GM12878 (cell line): ENCODE measurements around the gene C1QC. TPM values are rescaled to one million over a fixed set of nuclear protein-coding genes. Genes with fewer than 3 reads are reported as not detected.

Experiments used
- ATAC-seq: fragments of 200-7000 bp; cut with Tn5 transposase; 3 replicates; pipeline ENCODE4 v1.9.1; 2020; ENCODE audit warnings: mild to moderate bottlenecking, moderate library complexity
- BruUV-seq: library from RNA; stranded (reverse); fragments of 400-500 nt; replicated peaks from 2 replicates; lab custom pipeline; 2021; lab: Mats Ljungman, UMichigan
- CTCF ChIA-PET: fragments of 300-600 bp; sonication (Branson Sonifier 250); formaldehyde crosslinking; extraction: SDS; loops from one replicate; lab custom pipeline; 2021; ENCODE audit warnings: inconsistent platforms; lab: Yijun Ruan, JAX
- POLR2A ChIA-PET: fragments of 350-600 bp; formaldehyde crosslinking; extraction: SDS; loops from one replicate; lab custom pipeline; 2021; ENCODE audit warnings: inconsistent platforms; lab: Charles Lee
- RAD21 ChIA-PET: fragments of 300-600 bp; sonication (Branson Sonifier 250); formaldehyde crosslinking; loops from one replicate; lab custom pipeline; 2023; ENCODE audit warnings: antibody characterized with exemption; ENCODE audit not compliant: unreplicated experiment; lab: Charles Lee
- SMC1A ChIA-PET: fragments of 300-600 bp; sonication (Branson Sonifier 250); formaldehyde crosslinking; loops from one replicate; lab custom pipeline; 2023; ENCODE audit not compliant: unreplicated experiment, uncharacterized antibody; lab: Charles Lee
- DNase-seq: peaks from one replicate; pipeline ENCODE4 v3.0.0-alpha.2; 2011; ENCODE audit warnings: low read depth, low spot score
- FAIRE-seq: peaks from 3 replicates; lab custom pipeline; 2011; peaks lifted over from hg19 to GRCh38; lab: Jason Lieb, UNC
- H2AFZ ChIP-seq: 2 replicates; pipeline ENCODE4 v1.6.0; 2011; ENCODE audit warnings: low read depth, low read length, control low read depth; ENCODE audit not compliant: control insufficient read depth
- H3K27ac ChIP-seq: 2 replicates; pipeline ENCODE4 v1.5.1; 2011; ENCODE audit warnings: control low read depth; ENCODE audit not compliant: control insufficient read depth, insufficient read depth
- H3K27me3 ChIP-seq, 2 experiments: replicated peaks in 1 of 2; 2 replicates each; pipeline versions ENCODE4 v1.6.0 to v1.6.1; 2011; ENCODE audit warnings: low read length in 1 of 2; ENCODE audit not compliant: control insufficient read depth in 2 of 2, insufficient read depth in 2 of 2
- H3K36me3 ChIP-seq, 2 experiments: 2 replicates each; pipeline ENCODE4 v1.5.1; 2011; ENCODE audit warnings: low read length in 1 of 2; ENCODE audit not compliant: control insufficient read depth in 2 of 2, insufficient read depth in 2 of 2
- H3K4me1 ChIP-seq: 2 replicates; pipeline ENCODE4 v1.6.1; 2011; ENCODE audit warnings: mild to moderate bottlenecking, low read length, moderate library complexity, mixed read lengths; ENCODE audit not compliant: control insufficient read depth, insufficient read depth
- H3K4me2 ChIP-seq: 2 replicates; pipeline ENCODE4 v1.6.0; 2011; ENCODE audit warnings: control low read depth; ENCODE audit not compliant: control insufficient read depth, insufficient read depth
- H3K4me3 ChIP-seq: fragments of 200-600 bp; sonication (generic); 2 replicates; pipeline ENCODE4 v1.5.1; 2016
- H3K79me2 ChIP-seq: 2 replicates; pipeline ENCODE4 v1.6.0; 2011; ENCODE audit warnings: low read length; ENCODE audit not compliant: control insufficient read depth, insufficient read depth
- H3K9ac ChIP-seq: 2 replicates; pipeline ENCODE4 v1.8.0; 2011; ENCODE audit warnings: low read length, control low read depth, mixed read lengths; ENCODE audit not compliant: control insufficient read depth, insufficient read depth
- H3K9me3 ChIP-seq: replicated peaks from 3 replicates; pipeline ENCODE4 v1.5.1; 2011; ENCODE audit warnings: mild to moderate bottlenecking, low read length; ENCODE audit not compliant: control insufficient read depth, insufficient read depth
- H4K20me1 ChIP-seq: 2 replicates; pipeline ENCODE4 v1.6.0; 2011; ENCODE audit not compliant: control insufficient read depth, insufficient read depth
- PML ChIP-seq: IDR thresholded peaks from 2 replicates; pipeline ENCODE4 v1.6.1; 2012; ENCODE audit warnings: low read length, inconsistent platforms
- RB1 ChIP-seq: fragments of 450-650 bp; formaldehyde crosslinking; IDR thresholded peaks from 2 replicates; pipeline ENCODE4 v1.6.1; 2017; ENCODE audit warnings: mild to moderate bottlenecking, borderline replicate concordance
- RUNX3 ChIP-seq: IDR thresholded peaks from 2 replicates; pipeline ENCODE4 v1.6.1; 2012; ENCODE audit warnings: low read length, inconsistent platforms
- WGBS: methylation state at CpG from one replicate; pipeline ENCODE4 v1.1.6; 2016; ENCODE audit warnings: low lambda C conversion rate; ENCODE audit not compliant: insufficient replicate concordance, insufficient coverage; ENCODE audit errors: missing lambda C conversion rate; 5-methylcytosine and 5-hydroxymethylcytosine counted together
- in situ Hi-C: fragments of 300-500 bp; cut with MboI; formaldehyde crosslinking; loops from 9 replicates; pipeline ENCODE4 v1.14.3; 2018; ENCODE audit warnings: mixed read lengths
- intact Hi-C: fragments of 100-400 bp; cut with micrococcal nuclease; formaldehyde crosslinking; loops from one replicate; pipeline ENCODE4 v1.14.2; 2022; ENCODE audit not compliant: unreplicated experiment
- polyA plus RNA-seq, 11 experiments: library from polyadenylated mRNA; depleted of rRNA in 4 of 11; unstranded in 6 of 11; stranded (reverse) in 5 of 11; fragments of >200 nt; fragmentation: Nextera tagmentation in 4 of 11; fragmentation: Illumina TruSeq in 1 of 11; extraction: Ambion mirVana in 4 of 11; extraction: Trizol in 1 of 11; gene quantifications; 1 replicate in 1 of 11; 2 replicates in 10 of 11; pipeline versions ENCODE4 v1.2.1 to v1.2.3, GENCODE V29; 2011 to 2016; ENCODE audit warnings: inconsistent platforms in 2 of 11, missing spikeins in 2 of 11, low read depth in 1 of 11
- total RNA-seq, 4 experiments: library from RNA; depleted of rRNA in 3 of 4; stranded (reverse); fragments of >200 nt in 3 of 4; fragmentation: Illumina TruSeq in 1 of 4; extraction: Trizol in 1 of 4; gene quantifications; 2 replicates each; pipeline versions ENCODE4 v1.2.1 to v1.2.3, GENCODE V29; 2013 to 2021
- TF ChIP-seq, protein P1 (sequence below): fragments of 450-650 bp; IDR thresholded peaks from 2 replicates; pipeline ENCODE4 v1.6.1; 2017; ENCODE audit warnings: mild to moderate bottlenecking, low read depth, inconsistent platforms; ENCODE audit not compliant: poor library complexity, severe bottlenecking

C1QC gene
- total and polyA plus RNA-seq, 10 of the 15 experiments (the other 5 are each of a cell fraction or from before 2014, with no cell fraction given) = 0.74 TPM; not detected in 9

- no peaks in the 10 kb centered on the region; a peak in 1 of 4 replicates for H3K27me3 ChIP-seq
- no peak for ATAC-seq
- no peak for TF ChIP-seq RUNX3
- TF ChIP-seq PML = no peak
- TF ChIP-seq, protein P1, sequence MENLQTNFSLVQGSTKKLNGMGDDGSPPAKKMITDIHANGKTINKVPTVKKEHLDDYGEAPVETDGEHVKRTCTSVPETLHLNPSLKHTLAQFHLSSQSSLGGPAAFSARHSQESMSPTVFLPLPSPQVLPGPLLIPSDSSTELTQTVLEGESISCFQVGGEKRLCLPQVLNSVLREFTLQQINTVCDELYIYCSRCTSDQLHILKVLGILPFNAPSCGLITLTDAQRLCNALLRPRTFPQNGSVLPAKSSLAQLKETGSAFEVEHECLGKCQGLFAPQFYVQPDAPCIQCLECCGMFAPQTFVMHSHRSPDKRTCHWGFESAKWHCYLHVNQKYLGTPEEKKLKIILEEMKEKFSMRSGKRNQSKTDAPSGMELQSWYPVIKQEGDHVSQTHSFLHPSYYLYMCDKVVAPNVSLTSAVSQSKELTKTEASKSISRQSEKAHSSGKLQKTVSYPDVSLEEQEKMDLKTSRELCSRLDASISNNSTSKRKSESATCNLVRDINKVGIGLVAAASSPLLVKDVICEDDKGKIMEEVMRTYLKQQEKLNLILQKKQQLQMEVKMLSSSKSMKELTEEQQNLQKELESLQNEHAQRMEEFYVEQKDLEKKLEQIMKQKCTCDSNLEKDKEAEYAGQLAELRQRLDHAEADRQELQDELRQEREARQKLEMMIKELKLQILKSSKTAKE = no peak
- no peak for TF ChIP-seq RB1
- TF ChIP-seq, all 136 proteins: peak for 0
- CTCF ChIA-PET = interaction anchor here (5.5 kb wide), 1 partner anchor 220 kb away, joined by 77 read pairs; no protein-coding TSS in a partner anchor
- H3K4me3 ChIP-seq = no peak overlapping the region
- H3K36me3 ChIP-seq = no peaks in the 10 kb centered on the region
- no TSS peak for BruUV-seq
- H3K9me3 ChIP-seq = no peaks in the 10 kb centered on the region; the same call in 2 of the 3 replicates
- RAD21 ChIA-PET = no interaction called here
- WGBS = 49% methylated on average over 23 of the region's 23 CpGs
- intact Hi-C loops (no loop called here), in situ Hi-C loops (no loop called here)
- POLR2A ChIA-PET = no interaction called here
- DNase-seq (no peak), FAIRE-seq (no peak)
- no peak overlapping the region for H2AFZ ChIP-seq
- H3K79me2 ChIP-seq = no peaks in the 10 kb centered on the region
- H3K9ac ChIP-seq = no peak overlapping the region
- no peaks in the 10 kb centered on the region for H4K20me1 ChIP-seq
- H3K27ac ChIP-seq = no peak overlapping the region
- SMC1A ChIA-PET = interaction anchor here (4.4 kb wide), 1 partner anchor 218 kb away, joined by 14 read pairs; no protein-coding TSS in a partner anchor
- H3K4me1 ChIP-seq = no peaks in the 10 kb centered on the region
- no peak overlapping the region for H3K4me2 ChIP-seq
These were observed 4.8 kb upstream of the C1QC start for GRCh38 chr1:22638476-22639234.
